ENCODE data around the gene RGS2. TPM values are rescaled to one million over a fixed set of nuclear protein-coding genes. Genes with fewer than 3 reads are reported as not detected.
A peak's percentile ranks its signal among the peaks of the same experiment; 100 is the strongest.

RGS2 gene
- total RNA-seq, 4 donors from 2014 or later, result 78.0 to 98.2 (median 91.4) TPM

DNA sequence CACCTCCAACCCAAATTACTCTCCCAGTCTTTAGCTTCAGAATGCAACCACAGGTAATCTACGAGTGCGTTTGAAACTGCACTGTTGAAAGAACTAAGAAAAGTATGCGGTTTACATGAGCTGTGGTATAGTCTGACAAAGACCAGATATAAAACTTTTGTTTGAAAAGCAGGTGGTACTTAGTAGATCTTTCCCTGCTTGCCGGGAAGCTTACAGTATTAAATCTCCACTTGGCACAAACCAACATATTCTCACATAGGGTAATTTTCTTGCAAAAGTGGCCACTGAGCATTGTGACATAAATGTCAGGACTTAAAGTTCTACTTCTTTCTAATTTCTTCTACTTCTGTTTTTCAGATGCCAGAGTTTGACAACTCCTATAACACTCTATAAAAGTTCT, 8.4 kb downstream of the RGS2 start:
- H3K27ac ChIP-seq, result peak overlapping the region in 1 of 4 donors; percentile 18
- peaks cover 0 to 2% (median 0%) of the 10 kb centered on the region in 3 donors for H3K36me3 ChIP-seq
- no peaks in the 10 kb centered on the region for H3K4me1 ChIP-seq
- no peaks in the 10 kb centered on the region for H3K9me3 ChIP-seq
- H3K27me3 ChIP-seq, result no peaks in the 10 kb centered on the region
- TF ChIP-seq POLR2A (IDR thresholded peaks at IDR 0.05), result no peak
- TF ChIP-seq, protein P1, sequence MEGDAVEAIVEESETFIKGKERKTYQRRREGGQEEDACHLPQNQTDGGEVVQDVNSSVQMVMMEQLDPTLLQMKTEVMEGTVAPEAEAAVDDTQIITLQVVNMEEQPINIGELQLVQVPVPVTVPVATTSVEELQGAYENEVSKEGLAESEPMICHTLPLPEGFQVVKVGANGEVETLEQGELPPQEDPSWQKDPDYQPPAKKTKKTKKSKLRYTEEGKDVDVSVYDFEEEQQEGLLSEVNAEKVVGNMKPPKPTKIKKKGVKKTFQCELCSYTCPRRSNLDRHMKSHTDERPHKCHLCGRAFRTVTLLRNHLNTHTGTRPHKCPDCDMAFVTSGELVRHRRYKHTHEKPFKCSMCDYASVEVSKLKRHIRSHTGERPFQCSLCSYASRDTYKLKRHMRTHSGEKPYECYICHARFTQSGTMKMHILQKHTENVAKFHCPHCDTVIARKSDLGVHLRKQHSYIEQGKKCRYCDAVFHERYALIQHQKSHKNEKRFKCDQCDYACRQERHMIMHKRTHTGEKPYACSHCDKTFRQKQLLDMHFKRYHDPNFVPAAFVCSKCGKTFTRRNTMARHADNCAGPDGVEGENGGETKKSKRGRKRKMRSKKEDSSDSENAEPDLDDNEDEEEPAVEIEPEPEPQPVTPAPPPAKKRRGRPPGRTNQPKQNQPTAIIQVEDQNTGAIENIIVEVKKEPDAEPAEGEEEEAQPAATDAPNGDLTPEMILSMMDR (IDR thresholded peaks at IDR 0.05), result no peak
- no peak for DNase-seq
- no peak overlapping the region for H3K4me3 ChIP-seq

DNA sequence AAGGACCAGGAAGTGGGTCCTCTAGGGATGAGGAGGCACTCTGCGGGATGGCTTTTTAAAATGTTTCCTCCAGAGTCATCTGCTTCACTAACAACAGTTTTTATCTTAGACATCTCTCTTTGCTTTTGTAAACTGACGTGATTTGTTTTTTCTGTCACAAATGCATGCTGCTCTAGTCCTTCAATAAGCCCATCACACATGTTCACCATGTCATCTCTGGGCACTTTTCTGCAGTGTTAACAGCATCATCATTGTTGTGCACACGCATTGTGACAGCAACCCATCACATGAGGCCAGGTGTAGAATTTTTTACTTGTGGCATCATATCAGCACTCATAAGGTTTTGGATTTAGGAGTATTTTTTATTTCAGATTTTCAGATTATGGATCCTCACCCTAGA, 12.5 kb downstream of the RGS2 start:
- Histone ChIP-seq H3K4me1 (no peaks in the 10 kb centered on the region), H3K36me3 (no peaks in the 10 kb centered on the region), H3K27ac (no peak overlapping the region), H3K4me3 (no peak overlapping the region), H3K27me3 (no peaks in the 10 kb centered on the region), H3K9me3 (no peaks in the 10 kb centered on the region)
- TF ChIP-seq POLR2A (IDR thresholded peaks at IDR 0.05), result no peak
- TF ChIP-seq, protein P1 (IDR thresholded peaks at IDR 0.05), result no peak
- no peak for DNase-seq

DNA sequence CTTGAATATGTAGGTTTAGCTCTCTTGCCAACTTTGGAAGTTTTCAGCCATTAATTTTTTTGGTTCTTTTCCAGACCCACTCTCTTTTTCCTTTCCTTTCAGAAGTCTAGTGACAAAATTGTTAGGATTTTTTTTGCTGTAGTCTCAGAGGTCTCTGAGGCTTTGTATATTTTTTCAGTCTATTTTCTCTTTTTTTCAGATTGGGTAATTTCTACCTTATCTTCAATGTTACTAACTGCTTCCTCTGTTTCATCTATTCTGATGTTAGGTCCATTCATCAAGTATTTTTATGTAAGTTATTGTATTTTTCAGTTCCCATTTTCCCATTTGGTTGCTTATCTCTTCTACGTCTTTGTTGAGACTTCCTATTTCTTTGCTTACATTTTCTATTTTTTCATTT, 15.7 kb downstream of the RGS2 start:
- no peak for DNase-seq
- Histone ChIP-seq H3K4me3 (no peak overlapping the region), H3K27me3 (no peaks in the 10 kb centered on the region), H3K27ac (no peak overlapping the region), H3K4me1 (no peaks in the 10 kb centered on the region), H3K36me3 (no peaks in the 10 kb centered on the region), H3K9me3 (no peaks in the 10 kb centered on the region)
- TF ChIP-seq, protein P1 (IDR thresholded peaks at IDR 0.05), result no peak
- no peak for TF ChIP-seq POLR2A (IDR thresholded peaks at IDR 0.05)

DNA sequence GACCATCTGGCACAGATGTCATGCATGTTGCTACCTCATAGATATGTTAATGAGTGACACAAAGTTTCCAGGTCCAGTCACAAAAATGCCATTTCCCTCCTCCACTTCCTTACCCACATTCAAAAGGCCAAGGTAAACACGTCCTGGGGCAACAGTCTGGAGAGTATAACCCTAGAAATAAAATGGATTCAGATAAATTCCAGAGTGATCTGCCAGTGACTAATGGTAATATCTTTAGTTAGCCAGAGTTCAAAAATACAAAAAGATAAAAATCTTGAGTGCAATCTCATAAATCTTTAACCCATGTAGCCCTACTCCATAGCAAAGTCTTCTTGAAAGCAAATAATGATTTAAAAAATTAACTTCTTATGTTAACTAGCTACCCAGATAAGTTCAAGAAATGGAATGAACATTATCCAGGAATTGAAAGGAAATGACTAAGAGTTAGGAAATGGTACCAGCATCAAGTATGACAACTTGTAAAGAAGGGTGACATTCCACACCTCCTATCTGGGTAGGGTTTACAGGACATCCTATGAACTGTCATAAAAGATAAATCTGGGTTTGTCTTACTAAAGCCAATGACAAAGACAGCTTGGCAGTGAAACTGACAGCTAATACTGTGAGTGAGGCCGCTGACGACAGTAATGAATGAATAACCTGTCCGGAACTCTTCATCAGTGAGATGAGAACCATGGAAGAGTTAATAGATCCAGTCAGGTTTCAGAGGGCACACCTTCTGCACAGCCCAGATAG, 18.1 kb downstream of the RGS2 start:
- TF ChIP-seq POLR2A (IDR thresholded peaks at IDR 0.05), result no peak
- TF ChIP-seq, protein P1 (IDR thresholded peaks at IDR 0.05), result no peak
- no peaks in the 10 kb centered on the region for H3K36me3 ChIP-seq
- peak in 1 of 3 donors; percentile 64 for DNase-seq
- H3K4me3 ChIP-seq, result no peak overlapping the region
- no peaks in the 10 kb centered on the region for H3K9me3 ChIP-seq
- H3K27ac ChIP-seq, result peak overlapping the region in 1 of 4 donors; percentile 60
- H3K4me1 ChIP-seq, result no peaks in the 10 kb centered on the region
- H3K27me3 ChIP-seq, result no peaks in the 10 kb centered on the region

DNA sequence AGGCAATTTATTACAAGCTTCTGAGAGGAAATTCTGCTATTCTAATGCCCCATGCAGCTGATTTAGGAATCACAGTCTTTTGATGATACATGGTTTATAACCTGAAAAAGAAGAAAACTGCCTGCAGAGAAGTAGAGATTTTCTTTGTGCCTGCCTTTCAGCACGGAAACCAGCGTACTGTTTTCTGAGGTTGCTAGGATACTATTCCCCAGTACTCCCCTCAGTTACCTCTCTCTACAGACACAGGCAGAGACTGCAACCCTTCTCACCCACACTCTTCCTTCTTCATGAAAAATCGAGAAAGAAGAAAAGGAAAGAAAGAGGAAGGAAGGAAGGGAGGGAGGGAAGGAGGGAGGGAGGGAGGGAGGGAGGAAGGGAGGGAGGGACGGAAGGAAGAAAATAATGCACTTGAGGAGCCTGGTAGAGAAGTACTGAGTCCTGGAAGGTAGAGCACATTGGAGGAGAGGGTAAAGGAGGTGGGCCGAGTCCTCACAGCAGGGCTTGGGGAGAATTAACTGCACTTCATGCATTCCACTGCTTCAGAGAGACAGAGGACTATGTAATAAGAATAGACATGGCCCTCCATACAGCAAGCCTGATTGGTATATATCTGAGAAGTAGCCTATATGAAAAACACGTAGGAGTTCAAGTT, 21.9 kb downstream of the RGS2 start:
- no peaks in the 10 kb centered on the region for H3K27me3 ChIP-seq
- no peak overlapping the region for H3K27ac ChIP-seq
- no peaks in the 10 kb centered on the region for H3K9me3 ChIP-seq
- no peaks in the 10 kb centered on the region for H3K4me1 ChIP-seq
- H3K36me3 ChIP-seq, result no peaks in the 10 kb centered on the region
- no peak for DNase-seq
- TF ChIP-seq POLR2A (IDR thresholded peaks at IDR 0.05), result no peak
- TF ChIP-seq, protein P1 (IDR thresholded peaks at IDR 0.05), result no peak
- no peak overlapping the region for H3K4me3 ChIP-seq
